ENCODE measurements around the gene TTYH3. TPM values are rescaled to one million over a fixed set of nuclear protein-coding genes. Genes with fewer than 3 reads are reported as not detected.

TTYH3 gene
- total and polyA plus RNA-seq, 2 of the 8 experiments (the other 6 are each of a cell fraction or from before 2014, with no cell fraction given) = 66.2 to 169 TPM

DNA sequence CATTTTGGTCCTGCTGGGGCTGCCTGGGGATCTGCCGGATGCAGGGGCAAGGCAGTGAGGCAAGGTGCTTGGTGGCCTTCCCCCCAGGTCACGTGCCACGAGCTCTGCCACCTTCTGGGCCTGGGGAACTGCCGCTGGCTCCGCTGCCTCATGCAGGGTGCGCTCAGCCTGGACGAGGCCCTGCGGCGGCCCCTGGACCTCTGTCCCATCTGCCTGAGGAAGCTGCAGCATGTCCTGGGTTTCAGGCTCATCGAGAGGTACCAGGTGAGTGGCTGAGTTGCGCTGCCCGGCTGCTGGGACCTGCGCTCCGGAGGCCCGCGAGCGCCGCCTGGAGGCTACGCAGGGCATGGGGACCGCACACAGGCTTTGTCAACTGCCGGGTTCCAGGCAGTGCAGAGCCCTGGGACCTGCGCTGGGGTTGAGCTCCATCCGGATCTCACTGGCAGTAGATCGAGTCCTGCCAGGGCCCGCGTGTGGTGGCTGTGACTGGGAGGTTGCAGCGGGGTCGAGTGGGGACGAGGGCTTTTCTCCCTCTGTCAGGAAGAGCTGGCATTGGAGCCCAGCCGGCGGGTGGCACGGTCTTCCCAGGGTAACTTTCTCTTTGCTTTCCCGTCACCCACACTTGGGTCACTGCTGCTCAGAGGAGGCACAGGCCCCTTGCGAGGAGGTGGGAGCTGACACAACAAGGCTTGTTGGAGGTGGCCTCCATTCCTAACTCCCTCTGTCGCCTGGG is 77.9 kb downstream of the TTYH3 start (continued):
- no peak for TF ChIP-seq CBX5 (IDR thresholded peaks at IDR 0.05; ENCODE audit: low read depth, low read length)
- no peak for TF ChIP-seq RFX5 (IDR thresholded peaks at IDR 0.05; ENCODE audit: borderline replicate concordance, low read depth, low read length)
- 0 out of 2 replicates have a peak, but pooled peaks have one; percentile 3 for TF ChIP-seq TAF1 (IDR thresholded peaks at IDR 0.05; ENCODE audit: low read depth, low read length)
- TF ChIP-seq SP1 (IDR thresholded peaks at IDR 0.05; ENCODE audit: low read depth, low read length) = no peak
- no peak for TF ChIP-seq CHD1 (IDR thresholded peaks at IDR 0.05; ENCODE audit: low read depth, low read length)
- TF ChIP-seq POU5F1 (IDR thresholded peaks at IDR 0.05; ENCODE audit: low read depth, low read length) = no peak
- TF ChIP-seq, protein P1, sequence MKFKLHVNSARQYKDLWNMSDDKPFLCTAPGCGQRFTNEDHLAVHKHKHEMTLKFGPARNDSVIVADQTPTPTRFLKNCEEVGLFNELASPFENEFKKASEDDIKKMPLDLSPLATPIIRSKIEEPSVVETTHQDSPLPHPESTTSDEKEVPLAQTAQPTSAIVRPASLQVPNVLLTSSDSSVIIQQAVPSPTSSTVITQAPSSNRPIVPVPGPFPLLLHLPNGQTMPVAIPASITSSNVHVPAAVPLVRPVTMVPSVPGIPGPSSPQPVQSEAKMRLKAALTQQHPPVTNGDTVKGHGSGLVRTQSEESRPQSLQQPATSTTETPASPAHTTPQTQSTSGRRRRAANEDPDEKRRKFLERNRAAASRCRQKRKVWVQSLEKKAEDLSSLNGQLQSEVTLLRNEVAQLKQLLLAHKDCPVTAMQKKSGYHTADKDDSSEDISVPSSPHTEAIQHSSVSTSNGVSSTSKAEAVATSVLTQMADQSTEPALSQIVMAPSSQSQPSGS (IDR thresholded peaks at IDR 0.05; ENCODE audit: low read length) = no peak
- no peak for TF ChIP-seq TCF12 (IDR thresholded peaks at IDR 0.05; ENCODE audit: low read depth, low read length)
- TF ChIP-seq KDM1A (IDR thresholded peaks at IDR 0.05; ENCODE audit: borderline replicate concordance, low read length) = no peak
- TF ChIP-seq, protein P2, sequence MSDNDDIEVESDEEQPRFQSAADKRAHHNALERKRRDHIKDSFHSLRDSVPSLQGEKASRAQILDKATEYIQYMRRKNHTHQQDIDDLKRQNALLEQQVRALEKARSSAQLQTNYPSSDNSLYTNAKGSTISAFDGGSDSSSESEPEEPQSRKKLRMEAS (IDR thresholded peaks at IDR 0.05) = peak; percentile 69
- no peak for TF ChIP-seq RNF2 (IDR thresholded peaks at IDR 0.05; ENCODE audit: borderline replicate concordance, low read depth, low read length, missing control alignments, poor library complexity, severe bottlenecking)
- no peak for TF ChIP-seq SIRT6 (IDR thresholded peaks at IDR 0.05; ENCODE audit: low read length)
- 0 out of 2 replicates have a peak, but pooled peaks have one; percentile 25 for TF ChIP-seq YY1 (IDR thresholded peaks at IDR 0.05; ENCODE audit: low read depth, low read length)
- no peak for TF ChIP-seq SP2 (IDR thresholded peaks at IDR 0.05; ENCODE audit: low read length)
- no peak for TF ChIP-seq KDM5A (IDR thresholded peaks at IDR 0.05; ENCODE audit: low read length)
- TF ChIP-seq RAD21 (IDR thresholded peaks at IDR 0.05 in 1 of 2, conservative IDR thresholded peaks at IDR 0.05 in 1 of 2; ENCODE audit: low read depth in 2 of 2, low read length in 2 of 2) = peak; percentile 88 to 92
- no peak for TF ChIP-seq TAF7 (optimal IDR thresholded peaks at IDR 0.05; ENCODE audit: borderline replicate concordance, low read depth, low read length)
- no peak for TF ChIP-seq JUN (IDR thresholded peaks at IDR 0.05; ENCODE audit: low read depth, low read length)
- no peak for TF ChIP-seq CEBPB (IDR thresholded peaks at IDR 0.05; ENCODE audit: low read depth, low read length)
- no peak for TF ChIP-seq CTBP2 (IDR thresholded peaks at IDR 0.05; ENCODE audit: borderline replicate concordance, insufficient read depth, insufficient read length, low read length)
- TF ChIP-seq EGR1 (IDR thresholded peaks at IDR 0.05; ENCODE audit: borderline replicate concordance, low read depth, low read length) = no peak
- no peak for TF ChIP-seq KDM4A (IDR thresholded peaks at IDR 0.05; ENCODE audit: low read depth, low read length, severe bottlenecking)

Measured in H1 (cell line).